DMS79 (cell line): ENCODE results near the gene KDSR.

Experiments used
- DNase-seq: peaks from one replicate; lab custom pipeline; 2025; lab: John Stamatoyannopoulos, UW

Gene KDSR

DNA sequence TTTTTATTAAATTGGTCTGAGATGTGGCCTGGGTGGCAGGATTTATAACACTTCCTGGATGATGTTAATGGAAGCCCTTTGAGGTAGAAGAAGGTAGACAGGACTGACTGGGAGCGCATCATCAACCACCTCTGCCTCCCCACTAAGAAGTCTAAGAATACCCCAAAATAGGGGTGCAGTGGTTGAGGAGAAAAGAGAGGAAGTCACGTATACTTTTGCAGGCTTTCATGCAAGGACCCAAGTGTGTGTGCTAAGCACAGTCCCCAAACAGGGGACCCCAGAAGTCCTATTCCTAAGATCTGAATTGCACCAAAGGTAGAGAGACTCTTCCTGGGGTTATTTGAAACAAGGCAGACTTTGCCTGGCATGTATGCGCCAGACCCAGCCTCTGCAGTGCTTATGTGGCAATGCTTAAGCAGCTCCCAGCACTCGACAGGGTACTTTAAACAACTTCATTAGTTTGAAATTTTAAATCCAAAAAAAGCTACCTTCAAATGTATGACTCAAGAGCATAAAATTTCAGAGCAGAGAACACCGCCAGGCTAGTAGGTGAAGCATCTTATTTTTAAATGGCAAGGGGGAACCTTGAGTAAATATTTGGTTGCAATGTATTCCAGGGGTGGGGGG is 82.7 kb downstream of the KDSR start:
- DNase-seq = no peak

DNA sequence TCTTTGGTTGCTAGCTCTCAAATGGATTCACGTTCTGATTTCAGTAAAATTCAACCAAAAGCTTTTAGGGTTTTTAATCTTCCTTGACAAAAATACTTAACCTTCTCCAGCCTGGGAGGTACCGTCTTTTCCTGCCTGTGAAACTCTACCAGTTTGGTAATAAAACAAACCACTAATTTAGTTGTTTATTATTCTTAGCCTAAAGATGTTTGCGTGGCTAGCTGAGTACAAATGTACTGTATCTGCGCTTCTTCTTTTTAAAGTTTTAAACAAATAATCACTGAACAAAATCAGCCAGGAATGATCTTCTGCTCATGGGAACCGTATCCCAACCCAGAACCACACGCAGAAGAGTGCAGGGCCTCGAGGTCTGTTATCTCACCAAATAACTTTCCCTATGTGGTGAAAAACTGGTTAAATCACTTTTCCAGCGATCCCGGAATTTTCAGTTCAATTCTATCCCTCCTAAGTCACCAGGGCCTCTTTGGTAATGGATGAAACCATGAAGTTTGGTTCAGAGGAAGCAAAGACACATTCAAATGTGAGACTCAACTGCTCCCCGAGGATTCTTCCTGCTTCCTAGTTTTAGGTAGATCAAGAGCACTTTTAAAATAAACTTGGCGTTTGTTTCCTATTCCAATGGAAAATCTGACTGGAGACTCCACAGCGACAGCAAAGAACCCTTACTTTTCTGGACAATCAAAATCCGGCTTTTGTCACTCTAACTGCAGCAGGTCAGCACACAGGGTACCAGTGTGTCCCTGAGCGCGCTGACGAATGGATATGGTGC is 83.5 kb downstream of the KDSR start:
- DNase-seq = no peak

DNA sequence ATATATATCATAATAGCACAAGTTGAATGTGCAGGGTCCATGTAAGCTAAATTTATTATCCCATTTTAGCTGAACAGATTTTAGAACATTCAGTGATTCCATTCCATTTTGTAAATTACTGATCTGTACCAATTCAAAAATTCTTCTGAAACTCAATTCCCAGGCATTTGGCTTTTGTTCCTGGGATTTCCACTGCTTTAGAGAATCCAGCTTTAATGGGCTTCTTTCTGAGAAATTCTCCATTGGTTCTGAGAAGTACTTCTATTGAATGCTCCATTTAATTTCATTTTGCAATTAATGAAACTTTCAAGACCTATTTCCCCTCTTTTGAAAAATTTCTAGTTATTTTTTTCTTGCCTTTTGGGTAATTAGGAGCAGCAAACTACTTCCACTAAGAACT is 84.2 kb downstream of the KDSR start:
- DNase-seq = no peak
